ENCODE measurements around the gene MMADHC. TPM values are rescaled to one million over a fixed set of nuclear protein-coding genes. Genes with fewer than 3 reads are reported as not detected.

The MMADHC gene
- total and polyA plus RNA-seq, 2 of the 4 experiments (the other 2 are of a cell fraction): 62.6 to 112 TPM

DNA sequence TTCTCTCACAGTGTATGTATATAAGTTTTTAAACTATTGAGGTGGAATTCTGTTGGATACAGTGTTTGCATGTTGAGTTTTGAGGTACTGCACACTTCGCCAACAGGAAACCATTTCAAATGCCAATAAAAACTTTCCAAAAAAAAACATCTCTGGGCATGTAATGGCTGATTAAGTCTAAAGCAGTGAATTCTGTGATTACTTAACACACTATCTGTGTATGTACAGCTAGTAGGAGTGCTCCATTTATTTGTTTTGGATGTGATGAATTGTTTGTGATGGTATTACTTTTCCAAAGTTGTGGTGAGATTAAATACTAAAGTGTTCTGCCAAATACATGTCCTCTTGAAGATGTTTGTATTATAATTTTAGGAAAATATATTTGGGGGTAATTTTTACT lies 31.1 kb downstream of the MMADHC start:
- intact Hi-C loops (cut with micrococcal nuclease) (loop anchor here (1.0 kb wide), 1 partner anchor 539 kb away; no protein-coding TSS in a partner anchor), dilution Hi-C loops (cut with HindIII; ENCODE audit: low sequenced_read_pairs, unreplicated experiment) (no loop called here), in situ Hi-C loops (cut with MboI; ENCODE audit: low sequenced_read_pairs) (loop anchor here (25.0 kb wide), 2 partner anchors 894 to 1594 kb away; no protein-coding TSS in a partner anchor)
- DNase-seq: no peak
- Histone ChIP-seq H2AFZ (replicated peaks; ENCODE audit: low read length, poor library complexity) (no peak overlapping the region), H4K8ac (ENCODE audit: low read depth in 2 of 2, low read length in 2 of 2) (no peak overlapping the region), H4K20me1 (ENCODE audit: insufficient read depth, low read length) (no peaks in the 10 kb centered on the region), H3K18ac (ENCODE audit: low read depth, low read length) (no peak overlapping the region), H3K36me3 (ENCODE audit: control insufficient read depth, insufficient read depth, low read length) (no peaks in the 10 kb centered on the region), H3K9ac (ENCODE audit: low read depth, low read length) (no peak overlapping the region), H3K4me3 (ENCODE audit: insufficient read depth, low read depth, low read length) (no peak overlapping the region), H3K9me1 (ENCODE audit: insufficient read depth, low read length) (no peaks in the 10 kb centered on the region), H2BK120ac (ENCODE audit: low read depth, low read length) (no peak overlapping the region), H3K4me2 (ENCODE audit: low read depth, low read length) (no peak overlapping the region), H2BK20ac (ENCODE audit: low read depth, low read length) (no peak overlapping the region), H3K27ac (ENCODE audit: insufficient read depth, low read length) (no peak overlapping the region), H2AK9ac (replicated peaks; ENCODE audit: low read depth, low read length, poor library complexity) (no peak overlapping the region), H3K27me3 (ENCODE audit: control insufficient read depth, insufficient read depth, low read length) (peaks cover 2% of the 10 kb centered on the region; the same call in 1 of the 2 replicates), H3K23ac (ENCODE audit: low read depth, low read length) (no peak overlapping the region), H2AK5ac (ENCODE audit: low read depth, low read length) (no peak overlapping the region), H2BK15ac (ENCODE audit: low read depth, low read length) (no peak overlapping the region), H3K79me1 (ENCODE audit: low read depth in 1 of 2, low read length in 2 of 2) (no peaks in the 10 kb centered on the region), H3K9me3 (ENCODE audit: control insufficient read depth, insufficient read depth, low read length) (no peaks in the 10 kb centered on the region), H4K5ac (ENCODE audit: low read depth, low read length) (no peak overlapping the region), H4K91ac (ENCODE audit: insufficient read depth, low read depth, low read length) (no peak overlapping the region), H3K56ac (ENCODE audit: extremely low read depth, insufficient read depth, low read length) (no peak overlapping the region), H2BK5ac (ENCODE audit: low read depth, low read length, poor library complexity, severe bottlenecking) (no peak overlapping the region), H3K14ac (replicated peaks; ENCODE audit: low read depth, low read length) (no peak overlapping the region), H3K4me1 (ENCODE audit: control insufficient read depth, insufficient read depth, low read length) (no peaks in the 10 kb centered on the region), H3K4ac (ENCODE audit: low read depth, low read length) (no peak overlapping the region)
- no CpG with 5 or more reads among the region's 1 CpG for WGBS, 2 experiments (ENCODE audit: extremely low coverage in 2 of 2, insufficient read length in 1 of 2)
- no peak for ATAC-seq (ENCODE audit: low read depth)
- CTCF ChIA-PET: no interaction called here
- POLR2A ChIA-PET (ENCODE audit: unreplicated experiment): no interaction called here
- TF ChIP-seq FOS (IDR thresholded peaks at IDR 0.05; ENCODE audit: low read depth, low read length) (no peak), CEBPB (IDR thresholded peaks at IDR 0.05; ENCODE audit: low read depth, low read length) (no peak), CHD1 (IDR thresholded peaks at IDR 0.05; ENCODE audit: low read depth, low read length) (no peak), MAZ (IDR thresholded peaks at IDR 0.05; ENCODE audit: borderline replicate concordance, low read depth, low read length) (no peak), SMC3 (IDR thresholded peaks at IDR 0.05; ENCODE audit: low read depth, low read length) (no peak)
- BruUV-seq (replicated peaks): no TSS peak
